GM13977 (cell line): Measurements from ENCODE around the gene C10orf88.

Experiments
- DNase-seq: peaks from one replicate; pipeline ENCODE4 v3.0.0; 2012; ENCODE audit warnings: low spot score
- CTCF ChIP-seq: IDR thresholded peaks from 2 replicates; pipeline ENCODE4 v1.5.1; 2012; ENCODE audit warnings: mild to moderate bottlenecking, control low read depth; ENCODE audit not compliant: insufficient read depth; ENCODE audit errors: extremely low read depth, missing control alignments
- in situ Hi-C: fragments of 300-500 bp; cut with MboI; formaldehyde crosslinking; loops from one replicate; pipeline ENCODE4 v1.12.0; 2022; ENCODE audit warnings: low sequenced_read_pairs, low pct_unique_long_range_greater_than_20kb, mixed read lengths, inconsistent platforms; ENCODE audit not compliant: unreplicated experiment

Gene C10orf88

GRCh38 chr10:122974023-122974422 is 20.0 kb upstream of the C10orf88 start:
- in situ Hi-C loops = no loop called here
- no peak for DNase-seq
- no peak for TF ChIP-seq CTCF

GRCh38 chr10:122968698-122969097 is 14.7 kb upstream of the C10orf88 start:
- in situ Hi-C loops = no loop called here
- no peak for DNase-seq
- TF ChIP-seq CTCF = no peak

GRCh38 chr10:122966879-122967278 is 12.9 kb upstream of the C10orf88 start:
- in situ Hi-C loops = no loop called here
- no peak for DNase-seq
- TF ChIP-seq CTCF = no peak

GRCh38 chr10:122962405-122962804 is 8.4 kb upstream of the C10orf88 start:
- TF ChIP-seq CTCF = no peak
- in situ Hi-C loops = no loop called here
- DNase-seq = no peak

GRCh38 chr10:122957474-122957873 is 3.4 kb upstream of the C10orf88 start:
- in situ Hi-C loops = no loop called here
- DNase-seq = no peak
- no peak for TF ChIP-seq CTCF

GRCh38 chr10:122955892-122956291 is 1.9 kb upstream of the C10orf88 start:
- no peak for TF ChIP-seq CTCF
- in situ Hi-C loops = no loop called here
- DNase-seq = no peak

GRCh38 chr10:122954731-122955050 is 664 bp upstream of the C10orf88 start:
- DNase-seq = no peak
- TF ChIP-seq CTCF = no peak
- in situ Hi-C loops = no loop called here
